ENCODE results near the gene EMP2. TPM values are rescaled to one million over a fixed set of nuclear protein-coding genes. Genes with fewer than 3 reads are reported as not detected.

Gene EMP2
- total and polyA plus RNA-seq, 2 donors: 4.8 to 11.7 TPM

GRCh38 chr16:10501016-10501607 is 79.3 kb downstream of the EMP2 start:
- Histone ChIP-seq H3K9me3 (ENCODE audit: control insufficient read depth in 2 of 2, insufficient read depth in 1 of 2, low read length in 1 of 2) (no peaks in the 10 kb centered on the region), H3K4me1 (ENCODE audit: control insufficient read depth in 2 of 2, insufficient read depth in 2 of 2, low read length in 2 of 2) (no peaks in the 10 kb centered on the region), H3K36me3 (ENCODE audit: control insufficient read depth in 2 of 2, insufficient read depth in 2 of 2, low read length in 1 of 2) (no peaks in the 10 kb centered on the region), H3K27me3 (ENCODE audit: control insufficient read depth in 2 of 2, insufficient read depth in 1 of 2, low read length in 1 of 2) (no peaks in the 10 kb centered on the region), H3K27ac (ENCODE audit: low read depth in 1 of 2, low read length in 1 of 2) (no peak overlapping the region), H3K4me3 (ENCODE audit: low read length in 2 of 2) (no peak overlapping the region)
- DNase-seq (ENCODE audit: low read depth in 6 of 9, low spot score in 9 of 9): peak in 1 of 9 donors; percentile 17
- 97% methylated on average over 2 of the region's 2 CpGs for WGBS

- Histone ChIP-seq H3K36me3 (ENCODE audit: control insufficient read depth in 2 of 2, insufficient read depth in 2 of 2, low read length in 1 of 2) (no peaks in the 10 kb centered on the region), H3K27ac (ENCODE audit: low read depth in 1 of 2, low read length in 1 of 2) (no peak overlapping the region), H3K27me3 (ENCODE audit: control insufficient read depth in 2 of 2, insufficient read depth in 1 of 2, low read length in 1 of 2) (no peaks in the 10 kb centered on the region), H3K9me3 (ENCODE audit: control insufficient read depth in 2 of 2, insufficient read depth in 1 of 2, low read length in 1 of 2) (peaks cover 0 to 1% of the 10 kb centered on the region in 2 donors), H3K4me1 (ENCODE audit: control insufficient read depth in 2 of 2, insufficient read depth in 2 of 2, low read length in 2 of 2) (no peaks in the 10 kb centered on the region), H3K4me3 (ENCODE audit: low read length in 2 of 2) (no peak overlapping the region)
- no peak for DNase-seq (ENCODE audit: low read depth in 6 of 9, low spot score in 9 of 9)
- 97% methylated on average over 3 of the region's 3 CpGs for WGBS
Observed at GRCh38 chr16:10500582-10500981, 79.8 kb downstream of the EMP2 start.

- Histone ChIP-seq H3K36me3 (ENCODE audit: control insufficient read depth in 2 of 2, insufficient read depth in 2 of 2, low read length in 1 of 2) (no peaks in the 10 kb centered on the region), H3K4me3 (ENCODE audit: low read length in 2 of 2) (no peak overlapping the region), H3K9me3 (ENCODE audit: control insufficient read depth in 2 of 2, insufficient read depth in 1 of 2, low read length in 1 of 2) (peaks cover 0 to 4% of the 10 kb centered on the region in 2 donors), H3K27me3 (ENCODE audit: control insufficient read depth in 2 of 2, insufficient read depth in 1 of 2, low read length in 1 of 2) (no peaks in the 10 kb centered on the region), H3K27ac (ENCODE audit: low read depth in 1 of 2, low read length in 1 of 2) (no peak overlapping the region), H3K4me1 (ENCODE audit: control insufficient read depth in 2 of 2, insufficient read depth in 2 of 2, low read length in 2 of 2) (no peaks in the 10 kb centered on the region)
- peak in 4 of 9 donors; percentile 20 to 65 (median 29) for DNase-seq (ENCODE audit: low read depth in 6 of 9, low spot score in 9 of 9)
- WGBS: 96% methylated on average over 13 of the region's 13 CpGs
Observed at GRCh38 chr16:10497132-10498101, 83.0 kb downstream of the EMP2 start.

- no peak overlapping the region for H3K27ac ChIP-seq (ENCODE audit: low read depth in 1 of 2, low read length in 1 of 2)
- H3K4me3 ChIP-seq (ENCODE audit: low read length in 2 of 2): no peak overlapping the region
- WGBS: 90% methylated on average over 6 of the region's 6 CpGs
- no peaks in the 10 kb centered on the region for H3K36me3 ChIP-seq (ENCODE audit: control insufficient read depth in 2 of 2, insufficient read depth in 2 of 2, low read length in 1 of 2)
- no peaks in the 10 kb centered on the region for H3K27me3 ChIP-seq (ENCODE audit: control insufficient read depth in 2 of 2, insufficient read depth in 1 of 2, low read length in 1 of 2)
- H3K9me3 ChIP-seq (ENCODE audit: control insufficient read depth in 2 of 2, insufficient read depth in 1 of 2, low read length in 1 of 2): peaks cover 0 to 4% of the 10 kb centered on the region in 2 donors
- no peaks in the 10 kb centered on the region for H3K4me1 ChIP-seq (ENCODE audit: control insufficient read depth in 2 of 2, insufficient read depth in 2 of 2, low read length in 2 of 2)
- no peak for DNase-seq (ENCODE audit: low read depth in 6 of 9, low spot score in 9 of 9)
Observed at GRCh38 chr16:10495031-10495345, 85.4 kb downstream of the EMP2 start.

GRCh38 chr16:10494343-10495030 is 85.9 kb downstream of the EMP2 start:
- Histone ChIP-seq H3K27ac (ENCODE audit: low read depth in 1 of 2, low read length in 1 of 2) (no peak overlapping the region), H3K36me3 (ENCODE audit: control insufficient read depth in 2 of 2, insufficient read depth in 2 of 2, low read length in 1 of 2) (no peaks in the 10 kb centered on the region)
- 90% methylated on average over 5 of the region's 5 CpGs for WGBS

GRCh38 chr16:10493276-10493675 is 87.1 kb downstream of the EMP2 start:
- Histone ChIP-seq H3K4me1 (ENCODE audit: control insufficient read depth in 2 of 2, insufficient read depth in 2 of 2, low read length in 2 of 2) (no peaks in the 10 kb centered on the region), H3K27ac (ENCODE audit: low read depth in 1 of 2, low read length in 1 of 2) (no peak overlapping the region), H3K9me3 (ENCODE audit: control insufficient read depth in 2 of 2, insufficient read depth in 1 of 2, low read length in 1 of 2) (peaks cover 0 to 4% of the 10 kb centered on the region in 2 donors), H3K4me3 (ENCODE audit: low read length in 2 of 2) (no peak overlapping the region), H3K36me3 (ENCODE audit: control insufficient read depth in 2 of 2, insufficient read depth in 2 of 2, low read length in 1 of 2) (no peaks in the 10 kb centered on the region), H3K27me3 (ENCODE audit: control insufficient read depth in 2 of 2, insufficient read depth in 1 of 2, low read length in 1 of 2) (no peaks in the 10 kb centered on the region)
- no peak for DNase-seq (ENCODE audit: low read depth in 6 of 9, low spot score in 9 of 9)
- 96% methylated on average over 8 of the region's 8 CpGs for whole genome bisulfite sequencing

More at GRCh38 chr16:10494343-10495030, 85.9 kb downstream of the EMP2 start:
- Histone ChIP-seq H3K4me3 (ENCODE audit: low read length in 2 of 2) (no peak overlapping the region), H3K9me3 (ENCODE audit: control insufficient read depth in 2 of 2, insufficient read depth in 1 of 2, low read length in 1 of 2) (peaks cover 0 to 4% of the 10 kb centered on the region in 2 donors), H3K27me3 (ENCODE audit: control insufficient read depth in 2 of 2, insufficient read depth in 1 of 2, low read length in 1 of 2) (no peaks in the 10 kb centered on the region), H3K4me1 (ENCODE audit: control insufficient read depth in 2 of 2, insufficient read depth in 2 of 2, low read length in 2 of 2) (no peaks in the 10 kb centered on the region)
- no peak for DNase-seq (ENCODE audit: low read depth in 6 of 9, low spot score in 9 of 9)

GRCh38 chr16:10490141-10490540 is 90.3 kb downstream of the EMP2 start:
- no peak overlapping the region for H3K4me3 ChIP-seq (ENCODE audit: low read length in 2 of 2)
- whole genome bisulfite sequencing: 98% methylated on average over 1 of the region's 1 CpG
- H3K27ac ChIP-seq (ENCODE audit: low read depth in 1 of 2, low read length in 1 of 2): no peak overlapping the region

GRCh38 chr16:10485698-10486382 is 94.6 kb downstream of the EMP2 start:
- H3K4me1 ChIP-seq (ENCODE audit: control insufficient read depth in 2 of 2, insufficient read depth in 2 of 2, low read length in 2 of 2): no peaks in the 10 kb centered on the region
- peaks cover 2 to 9% of the 10 kb centered on the region in 2 donors for H3K36me3 ChIP-seq (ENCODE audit: control insufficient read depth in 2 of 2, insufficient read depth in 2 of 2, low read length in 1 of 2)
- WGBS: 89% methylated on average over 12 of the region's 12 CpGs
- H3K27ac ChIP-seq (ENCODE audit: low read depth in 1 of 2, low read length in 1 of 2): no peak overlapping the region
- H3K4me3 ChIP-seq (ENCODE audit: low read length in 2 of 2): no peak overlapping the region
- no peak for DNase-seq (ENCODE audit: low read depth in 6 of 9, low spot score in 9 of 9)
- no peaks in the 10 kb centered on the region for H3K27me3 ChIP-seq (ENCODE audit: control insufficient read depth in 2 of 2, insufficient read depth in 1 of 2, low read length in 1 of 2)
- peaks cover 2 to 15% of the 10 kb centered on the region in 2 donors for H3K9me3 ChIP-seq (ENCODE audit: control insufficient read depth in 2 of 2, insufficient read depth in 1 of 2, low read length in 1 of 2)

More at GRCh38 chr16:10490141-10490540, 90.3 kb downstream of the EMP2 start:
- peaks cover 0 to 15% of the 10 kb centered on the region in 2 donors for H3K9me3 ChIP-seq (ENCODE audit: control insufficient read depth in 2 of 2, insufficient read depth in 1 of 2, low read length in 1 of 2)
- no peaks in the 10 kb centered on the region for H3K36me3 ChIP-seq (ENCODE audit: control insufficient read depth in 2 of 2, insufficient read depth in 2 of 2, low read length in 1 of 2)
- H3K4me1 ChIP-seq (ENCODE audit: control insufficient read depth in 2 of 2, insufficient read depth in 2 of 2, low read length in 2 of 2): no peaks in the 10 kb centered on the region
- DNase-seq (ENCODE audit: low read depth in 6 of 9, low spot score in 9 of 9): no peak
- H3K27me3 ChIP-seq (ENCODE audit: control insufficient read depth in 2 of 2, insufficient read depth in 1 of 2, low read length in 1 of 2): no peaks in the 10 kb centered on the region

Measured in thymus (tissue), 11 donors.